Lower leg skin (tissue), 3 donors: ENCODE data around the gene TLR6.

ENCODE experiments used
- POLR2A ChIP-seq, 2 donors: fragments of 450-650 bp; IDR thresholded peaks; one replicate each; pipeline ENCODE4 v1.6.1; 2016 to 2017; ENCODE audit warnings: antibody characterized with exemption in 2 of 2, mild to moderate bottlenecking in 1 of 2, moderate library complexity in 1 of 2
- TF ChIP-seq, protein P1 (sequence below), 3 donors: fragments of 450-650 bp; IDR thresholded peaks; one replicate each; pipeline ENCODE4 v1.5.1; 2016; ENCODE audit warnings: antibody characterized with exemption in 3 of 3, mild to moderate bottlenecking in 3 of 3, moderate library complexity in 2 of 3

- no peak for TF ChIP-seq POLR2A (IDR thresholded peaks at IDR 0.05)
- TF ChIP-seq, protein P1, sequence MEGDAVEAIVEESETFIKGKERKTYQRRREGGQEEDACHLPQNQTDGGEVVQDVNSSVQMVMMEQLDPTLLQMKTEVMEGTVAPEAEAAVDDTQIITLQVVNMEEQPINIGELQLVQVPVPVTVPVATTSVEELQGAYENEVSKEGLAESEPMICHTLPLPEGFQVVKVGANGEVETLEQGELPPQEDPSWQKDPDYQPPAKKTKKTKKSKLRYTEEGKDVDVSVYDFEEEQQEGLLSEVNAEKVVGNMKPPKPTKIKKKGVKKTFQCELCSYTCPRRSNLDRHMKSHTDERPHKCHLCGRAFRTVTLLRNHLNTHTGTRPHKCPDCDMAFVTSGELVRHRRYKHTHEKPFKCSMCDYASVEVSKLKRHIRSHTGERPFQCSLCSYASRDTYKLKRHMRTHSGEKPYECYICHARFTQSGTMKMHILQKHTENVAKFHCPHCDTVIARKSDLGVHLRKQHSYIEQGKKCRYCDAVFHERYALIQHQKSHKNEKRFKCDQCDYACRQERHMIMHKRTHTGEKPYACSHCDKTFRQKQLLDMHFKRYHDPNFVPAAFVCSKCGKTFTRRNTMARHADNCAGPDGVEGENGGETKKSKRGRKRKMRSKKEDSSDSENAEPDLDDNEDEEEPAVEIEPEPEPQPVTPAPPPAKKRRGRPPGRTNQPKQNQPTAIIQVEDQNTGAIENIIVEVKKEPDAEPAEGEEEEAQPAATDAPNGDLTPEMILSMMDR (IDR thresholded peaks at IDR 0.05) = no peak
Observed at GRCh38 chr4:38869511-38869910, 12.9 kb upstream of the TLR6 start.
